Thoracic aorta (tissue), 2 donors: ENCODE results near the gene RBM28. TPM values are rescaled to one million over a fixed set of nuclear protein-coding genes. Genes with fewer than 3 reads are reported as not detected.
"Not testable (repeated sequence)": the region's sequence is repeated elsewhere in the genome, so short reads cannot be mapped to it uniquely, and the experiment has no call there.

Source experiments
- ATAC-seq: fragments of 150-250 bp; one replicate; pipeline ENCODE4 v1.8.0; 2017; ENCODE audit warnings: low read depth; ENCODE audit not compliant: insufficient number of reproducible peaks, low FRiP score
- DNase-seq: peaks from one replicate; pipeline ENCODE4 v3.0.0-alpha.2; 2020; ENCODE audit warnings: low spot score
- H3K27ac ChIP-seq, 2 donors: fragments of 200-600 bp; sonication (generic); 1 replicate in 1 of 2; 2 replicates in 1 of 2; pipeline ENCODE4 v1.5.1; 2016; ENCODE audit warnings: mild to moderate bottlenecking in 2 of 2, moderate library complexity in 2 of 2
- H3K27me3 ChIP-seq: fragments of 200-600 bp; sonication (generic); replicated peaks from 2 replicates; pipeline ENCODE4 v1.6.0; 2016; ENCODE audit warnings: mild to moderate bottlenecking; ENCODE audit not compliant: insufficient read depth
- H3K36me3 ChIP-seq: fragments of 200-600 bp; sonication (generic); one replicate; pipeline ENCODE4 v1.5.1; 2016
- H3K4me1 ChIP-seq, 2 donors: fragments of 200-600 bp; sonication (generic); 1 replicate in 1 of 2; 2 replicates in 1 of 2; pipeline versions ENCODE4 v1.5.1 to v1.6.0; 2016; ENCODE audit warnings: low read depth in 2 of 2, mild to moderate bottlenecking in 1 of 2; ENCODE audit not compliant: control insufficient read depth in 1 of 2
- H3K4me3 ChIP-seq: fragments of 200-600 bp; sonication (generic); 2 replicates; pipeline ENCODE4 v1.5.1; 2016; ENCODE audit warnings: mild to moderate bottlenecking
- H3K9me3 ChIP-seq: fragments of 200-600 bp; sonication (generic); 2 replicates; pipeline ENCODE4 v1.5.1; 2016
- CTCF ChIP-seq: fragments of 200-600 bp; sonication (generic); IDR thresholded peaks from one replicate; pipeline ENCODE4 v1.5.1; 2019; ENCODE audit warnings: antibody characterized with exemption
- total RNA-seq, 2 donors: library from RNA; depleted of rRNA; stranded (reverse); fragments of >200 nt; gene quantifications; one replicate each; pipeline versions ENCODE4 v1.1.0 to v1.2.3, GENCODE V29; 2016

The RBM28 gene
- total RNA-seq, 2 donors from 2014 or later: 20.6 to 49.2 TPM

- no peaks in the 10 kb centered on the region for H3K4me1 ChIP-seq
- H3K9me3 ChIP-seq: no peaks in the 10 kb centered on the region
- no peak overlapping the region for H3K27ac ChIP-seq
- no peak overlapping the region for H3K4me3 ChIP-seq
- H3K27me3 ChIP-seq: no peaks in the 10 kb centered on the region
- H3K36me3 ChIP-seq: peaks cover 4% of the 10 kb centered on the region
- no peak for TF ChIP-seq CTCF
- no peak for DNase-seq
- ATAC-seq: no peak
Observed at GRCh38 chr7:128299109-128299607, 44.5 kb downstream of the RBM28 start.

- not testable (repeated sequence) for H3K27me3 ChIP-seq
Observed at GRCh38 chr7:128298004-128298403, 45.7 kb downstream of the RBM28 start.

GRCh38 chr7:128287556-128287955, 56.2 kb downstream of the RBM28 start:
- TF ChIP-seq CTCF: no peak
- no peaks in the 10 kb centered on the region for H3K27me3 ChIP-seq
- ATAC-seq: no peak
- no peak overlapping the region for H3K4me3 ChIP-seq
- no peak overlapping the region for H3K27ac ChIP-seq
- no peaks in the 10 kb centered on the region for H3K4me1 ChIP-seq
- H3K36me3 ChIP-seq: peaks cover 7% of the 10 kb centered on the region
- H3K9me3 ChIP-seq: no peaks in the 10 kb centered on the region
- no peak for DNase-seq

More at GRCh38 chr7:128298004-128298403, 45.7 kb downstream of the RBM28 start:
- not testable (repeated sequence) for H3K4me3 ChIP-seq, H3K9me3 ChIP-seq, H3K27ac ChIP-seq, DNase-seq, H3K4me1 ChIP-seq, ATAC-seq, H3K36me3 ChIP-seq

GRCh38 chr7:128284102-128284501, 59.6 kb downstream of the RBM28 start:
- Histone ChIP-seq H3K4me3 (no peak overlapping the region), H3K27ac (no peak overlapping the region), H3K9me3 (peaks cover 8% of the 10 kb centered on the region), H3K4me1 (no peaks in the 10 kb centered on the region), H3K36me3 (peaks cover 7% of the 10 kb centered on the region), H3K27me3 (no peaks in the 10 kb centered on the region)
- no peak for ATAC-seq
- DNase-seq: no peak
- TF ChIP-seq CTCF: no peak

- Histone ChIP-seq H3K36me3 (peaks cover 7% of the 10 kb centered on the region), H3K27ac (no peak overlapping the region), H3K9me3 (peaks cover 11% of the 10 kb centered on the region), H3K27me3 (no peaks in the 10 kb centered on the region), H3K4me3 (no peak overlapping the region), H3K4me1 (no peaks in the 10 kb centered on the region)
- DNase-seq: no peak
- TF ChIP-seq CTCF: no peak
- ATAC-seq: no peak
Observed at GRCh38 chr7:128281605-128282380, 61.9 kb downstream of the RBM28 start.

- not testable (repeated sequence) for H3K4me1 ChIP-seq, ATAC-seq, H3K27ac ChIP-seq, H3K36me3 ChIP-seq, H3K4me3 ChIP-seq, H3K27me3 ChIP-seq, DNase-seq
- peaks cover 11% of the 10 kb centered on the region for H3K9me3 ChIP-seq
Observed at GRCh38 chr7:128280451-128280850, 63.3 kb downstream of the RBM28 start.
